ENCODE results near the gene PHYHIPL. TPM values are rescaled to one million over a fixed set of nuclear protein-coding genes. Genes with fewer than 3 reads are reported as not detected.

The PHYHIPL gene
- total RNA-seq, 4 donors from 2014 or later, result not detected

- TF ChIP-seq CTCF (IDR thresholded peaks at IDR 0.05), result no peak
- DNase-seq (ENCODE audit: low spot score), result no peak
- ATAC-seq (ENCODE audit: low FRiP score), result no peak
Observed at GRCh38 chr10:59265141-59265540, 88.7 kb downstream of the PHYHIPL start.

- DNase-seq (ENCODE audit: low spot score) (no peak), ATAC-seq (ENCODE audit: low FRiP score) (no peak)
- TF ChIP-seq CTCF (IDR thresholded peaks at IDR 0.05), result no peak
Observed at GRCh38 chr10:59266321-59266720, 89.9 kb downstream of the PHYHIPL start.

GRCh38 chr10:59268460-59268859 is 92.0 kb downstream of the PHYHIPL start:
- no peak for TF ChIP-seq CTCF (IDR thresholded peaks at IDR 0.05)
- DNase-seq (ENCODE audit: low spot score) (no peak), ATAC-seq (ENCODE audit: low FRiP score) (no peak)

GRCh38 chr10:59269651-59270050 is 93.2 kb downstream of the PHYHIPL start:
- DNase-seq (ENCODE audit: low spot score) (no peak), ATAC-seq (ENCODE audit: low FRiP score) (no peak)
- TF ChIP-seq CTCF (IDR thresholded peaks at IDR 0.05), result no peak

- DNase-seq (ENCODE audit: low spot score) (no peak), ATAC-seq (ENCODE audit: low FRiP score) (no peak)
- TF ChIP-seq CTCF (IDR thresholded peaks at IDR 0.05), result no peak
Observed at GRCh38 chr10:59270492-59270891, 94.0 kb downstream of the PHYHIPL start.

- DNase-seq (ENCODE audit: low spot score), result no peak
- no peak for ATAC-seq (ENCODE audit: low FRiP score)
- no peak for TF ChIP-seq CTCF (IDR thresholded peaks at IDR 0.05)
Observed at GRCh38 chr10:59271160-59271559, 94.7 kb downstream of the PHYHIPL start.

GRCh38 chr10:59272061-59272460 is 95.6 kb downstream of the PHYHIPL start:
- TF ChIP-seq CTCF (IDR thresholded peaks at IDR 0.05), result no peak
- DNase-seq (ENCODE audit: low spot score), result no peak
- ATAC-seq (ENCODE audit: low FRiP score), result no peak

Measured in omental fat pad (tissue), 4 donors.